HG03066 (cell line): ENCODE results near the gene C4B.
"Not testable (repeated sequence)": the region's sequence is repeated elsewhere in the genome, so short reads cannot be mapped to it uniquely, and the experiment has no call there.

Experiments used
- ATAC-seq: cut with Tn5 transposase; IDR thresholded peaks from one replicate; pipeline ENCODE4 v1.9.1; 2021; ENCODE audit warnings: low read depth; ENCODE audit not compliant: unreplicated experiment

C4B gene

DNA sequence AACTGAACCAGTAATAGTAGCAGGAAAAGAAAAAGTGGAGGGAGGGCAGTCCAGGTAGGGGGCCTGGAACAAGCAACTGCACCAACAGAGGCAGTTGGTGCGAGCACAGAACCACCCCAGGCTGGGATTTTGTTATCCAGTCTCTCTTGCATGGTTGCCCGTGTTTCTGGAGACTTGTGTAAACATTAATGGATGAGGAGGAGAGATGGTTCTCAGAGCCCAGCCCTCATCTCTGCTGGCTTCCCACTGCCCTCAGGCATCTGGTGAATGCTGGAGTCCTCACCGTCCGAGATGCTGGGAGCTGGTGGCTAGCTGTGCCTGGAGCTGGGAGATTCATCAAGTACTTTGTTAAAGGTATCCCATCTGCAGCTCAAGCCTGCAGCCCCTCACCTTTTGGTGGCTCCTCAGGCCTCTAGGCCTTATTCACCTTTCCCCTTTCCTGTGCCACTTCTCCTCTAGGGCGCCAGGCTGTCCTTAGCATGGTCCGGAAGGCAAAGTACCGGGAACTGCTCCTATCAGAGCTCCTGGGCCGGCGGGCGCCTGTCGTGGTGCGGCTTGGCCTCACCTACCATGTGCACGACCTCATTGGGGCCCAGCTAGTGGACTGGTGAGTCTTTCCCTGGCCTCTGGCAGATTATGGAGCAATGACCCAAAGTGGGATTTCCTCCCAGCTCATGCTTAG lies 34.3 kb upstream of the C4B start:
- ATAC-seq, result not testable (repeated sequence)

DNA sequence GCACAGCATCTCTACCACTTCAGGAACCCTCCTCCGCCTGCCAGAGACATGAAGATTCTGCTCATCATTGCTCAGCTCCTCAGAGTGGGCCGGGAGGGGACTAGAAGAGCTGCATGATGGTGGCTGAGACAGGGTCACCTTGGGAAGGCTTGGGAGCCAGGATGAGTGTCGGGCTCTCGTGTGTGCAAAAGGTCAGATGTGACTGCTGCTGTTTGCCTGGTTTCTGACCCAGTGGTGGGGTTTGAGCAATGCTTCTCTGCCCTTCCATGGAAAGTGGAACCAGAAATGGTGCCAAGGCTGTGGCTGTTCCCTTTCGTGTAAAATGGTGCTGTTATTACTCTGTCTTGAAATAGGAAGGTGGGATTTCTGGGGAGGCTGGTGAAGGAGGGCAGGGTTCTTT lies 33.6 kb upstream of the C4B start:
- not testable (repeated sequence) for ATAC-seq

DNA sequence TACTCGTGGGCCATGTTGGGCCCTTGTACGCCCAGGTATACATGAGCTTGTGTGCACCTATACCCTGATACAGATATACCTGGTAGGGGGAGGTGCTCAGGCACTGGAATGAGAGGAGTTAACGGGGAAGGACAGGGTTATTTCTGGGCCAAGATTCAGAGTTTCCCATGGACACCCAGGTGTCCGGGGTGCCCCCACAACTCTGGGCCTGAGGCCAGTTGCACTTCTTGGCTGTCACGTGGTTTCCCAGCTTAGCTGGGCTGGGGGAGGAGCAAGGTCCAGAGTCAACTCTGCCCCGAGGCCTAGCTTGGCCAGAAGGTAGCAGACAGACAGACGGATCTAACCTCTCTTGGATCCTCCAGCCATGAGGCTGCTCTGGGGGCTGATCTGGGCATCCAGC lies 32.9 kb upstream of the C4B start, which contains the start of gene C4A:
Gene C4A (plus strand): TSS at position 314 of the 400 bp plus-strand sequence. CDS start 51 bp downstream, at position 365.
- ATAC-seq, result not testable (repeated sequence)

DNA sequence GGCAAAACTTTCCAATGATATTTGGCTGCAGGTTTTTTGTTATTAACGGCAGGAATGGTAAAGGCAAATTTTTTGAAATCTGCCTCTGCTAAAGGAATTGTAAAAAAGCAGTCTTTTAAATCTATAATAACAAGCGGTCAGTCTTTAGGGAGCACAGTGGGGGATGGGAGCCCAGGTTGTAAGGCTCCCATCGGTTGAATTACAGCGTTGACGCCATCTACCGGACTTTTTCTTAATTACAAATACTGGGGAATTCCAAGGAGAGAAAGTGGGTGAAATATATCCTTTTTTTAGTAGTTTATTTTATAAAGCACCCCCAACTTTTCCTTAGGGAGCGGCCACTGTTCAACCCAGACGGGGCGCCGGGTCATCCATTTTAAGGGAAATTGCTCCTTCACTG lies 25.2 kb upstream of the C4B start:
- ATAC-seq, result not testable (repeated sequence)

DNA sequence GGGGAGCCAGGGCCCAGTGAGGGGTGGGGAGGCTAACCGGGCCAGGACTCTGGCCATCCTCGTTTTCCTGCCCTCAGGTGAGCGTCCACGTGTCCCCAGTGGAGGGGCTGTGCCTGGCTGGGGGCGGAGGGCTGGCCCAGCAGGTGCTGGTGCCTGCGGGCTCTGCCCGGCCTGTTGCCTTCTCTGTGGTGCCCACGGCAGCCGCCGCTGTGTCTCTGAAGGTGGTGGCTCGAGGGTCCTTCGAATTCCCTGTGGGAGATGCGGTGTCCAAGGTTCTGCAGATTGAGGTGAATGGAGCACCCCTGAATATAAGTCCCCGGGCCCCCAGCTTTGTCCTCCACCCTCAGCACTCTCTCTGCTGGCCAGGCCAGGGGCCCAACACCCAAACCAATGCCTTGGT lies 20.2 kb upstream of the C4B start:
- not testable (repeated sequence) for ATAC-seq

DNA sequence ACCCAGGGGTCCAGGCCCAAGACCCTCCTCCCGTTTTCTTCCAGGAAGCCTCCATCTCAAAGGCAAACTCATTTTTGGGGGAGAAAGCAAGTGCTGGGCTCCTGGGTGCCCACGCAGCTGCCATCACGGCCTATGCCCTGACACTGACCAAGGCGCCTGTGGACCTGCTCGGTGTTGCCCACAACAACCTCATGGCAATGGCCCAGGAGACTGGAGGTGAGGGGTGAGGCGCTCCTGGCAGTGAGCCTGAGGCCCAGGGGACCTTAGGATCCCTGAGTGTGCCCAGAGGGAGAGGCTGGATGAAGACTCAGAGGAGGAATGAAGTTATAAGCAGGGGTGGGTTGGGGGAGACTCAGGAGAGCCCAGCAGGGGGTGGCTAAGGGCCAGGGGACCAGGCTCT lies 18.2 kb upstream of the C4B start:
- not testable (repeated sequence) for ATAC-seq

DNA sequence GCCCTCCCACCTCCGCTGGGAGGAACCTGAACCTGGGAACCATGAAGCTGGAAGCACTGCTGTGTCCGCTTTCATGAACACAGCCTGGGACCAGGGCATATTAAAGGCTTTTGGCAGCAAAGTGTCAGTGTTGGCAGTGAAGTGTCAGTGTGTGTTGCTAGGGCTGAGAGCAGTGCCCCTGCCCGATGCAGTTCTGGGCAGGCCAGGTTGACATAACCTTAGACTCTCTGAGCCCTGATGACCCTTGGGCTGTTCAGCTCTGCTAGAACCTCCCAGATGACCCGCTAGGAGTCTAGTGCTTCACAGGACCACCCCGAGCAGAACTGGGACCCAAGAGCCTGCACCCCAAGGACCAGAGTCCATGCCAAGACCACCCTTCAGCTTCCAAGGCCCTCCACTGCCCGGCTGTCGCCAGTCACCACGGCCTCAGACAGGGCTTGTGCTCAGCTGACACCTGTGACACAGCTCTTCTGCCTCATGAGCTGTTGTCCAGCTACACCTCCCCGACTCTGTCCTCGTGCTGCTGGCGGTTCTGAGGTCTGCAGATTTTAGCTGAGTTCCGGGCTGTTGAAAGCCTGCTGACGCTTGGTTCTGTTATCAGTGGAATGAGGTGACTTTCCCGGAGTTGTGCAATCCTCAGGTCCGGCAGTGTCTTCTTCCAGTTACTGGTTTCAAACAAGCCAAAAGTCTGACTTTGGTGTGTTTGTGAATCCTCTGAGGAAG lies 11.9 kb upstream of the C4B start:
- not testable (repeated sequence) for ATAC-seq

DNA sequence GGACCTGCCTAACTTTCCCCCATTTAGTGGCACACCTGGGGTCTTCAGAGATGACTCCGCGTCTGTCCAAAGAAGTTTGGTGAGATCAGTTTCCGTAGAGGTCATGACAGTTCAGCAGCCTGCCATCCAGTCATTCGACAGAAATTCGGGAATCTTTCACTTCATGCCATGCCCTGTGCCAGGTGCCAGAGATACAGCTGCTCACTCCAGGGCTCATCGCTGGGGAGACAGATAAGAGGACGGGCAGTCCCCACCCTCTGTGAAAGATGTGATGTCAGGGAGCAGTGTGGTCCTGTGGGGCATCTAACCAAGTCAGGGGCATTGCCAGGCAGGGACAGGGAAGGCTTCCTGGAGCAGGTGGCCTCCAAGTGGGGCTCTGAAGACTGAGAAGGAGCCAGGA lies 11.3 kb upstream of the C4B start:
- ATAC-seq, result not testable (repeated sequence)

DNA sequence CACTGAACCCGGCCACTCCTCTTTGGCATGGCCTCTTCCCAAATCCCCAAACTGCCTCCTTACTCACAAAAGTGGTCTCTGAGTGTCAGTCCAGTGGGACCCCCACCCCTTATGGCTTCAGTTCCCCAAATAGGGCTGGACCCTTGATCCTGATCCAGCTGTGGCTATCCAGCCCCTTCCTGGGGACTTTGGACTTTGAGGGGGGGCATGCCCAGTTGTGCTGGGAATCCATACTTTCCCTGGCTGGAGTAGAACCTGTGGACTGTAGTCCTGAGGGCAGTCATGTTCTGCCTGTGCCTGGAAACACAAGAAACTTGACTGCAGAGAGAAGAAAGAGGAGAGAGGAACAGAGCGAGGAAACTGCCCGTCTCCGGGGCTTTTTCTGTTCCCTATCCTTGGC lies 10.2 kb upstream of the C4B start:
- not testable (repeated sequence) for ATAC-seq

DNA sequence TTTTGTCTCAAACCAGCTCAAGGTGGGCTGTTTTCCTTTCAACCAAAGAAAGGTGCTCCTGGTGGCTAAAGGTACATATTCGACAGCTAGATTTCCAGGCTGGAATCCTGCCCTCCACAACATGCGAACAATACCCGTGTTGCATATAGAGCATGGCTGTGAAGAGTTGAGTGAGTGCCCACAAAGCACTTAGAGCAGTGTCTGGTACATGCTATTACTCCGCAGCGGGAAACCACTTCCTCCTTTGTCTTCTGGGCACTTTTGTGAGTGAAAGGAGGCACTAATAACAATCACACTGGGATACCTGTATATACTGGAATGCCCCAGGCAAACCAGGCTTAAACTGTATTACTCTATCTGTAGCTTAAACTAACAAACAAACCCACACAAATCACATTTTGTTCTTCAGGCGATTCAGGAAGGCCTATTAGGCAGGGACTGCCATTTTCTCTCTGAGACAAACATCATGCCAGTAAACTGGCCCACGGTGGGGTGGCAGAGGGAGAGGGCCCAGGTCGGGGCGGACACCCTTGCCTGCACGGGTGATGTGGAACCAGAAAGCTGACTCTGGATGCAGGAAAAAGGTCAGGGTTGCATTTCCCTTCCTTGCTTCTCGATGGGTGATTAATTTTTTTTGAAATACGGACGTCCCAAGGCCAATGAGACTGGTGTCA lies 9.6 kb upstream of the C4B start:
- ATAC-seq, result not testable (repeated sequence)

DNA sequence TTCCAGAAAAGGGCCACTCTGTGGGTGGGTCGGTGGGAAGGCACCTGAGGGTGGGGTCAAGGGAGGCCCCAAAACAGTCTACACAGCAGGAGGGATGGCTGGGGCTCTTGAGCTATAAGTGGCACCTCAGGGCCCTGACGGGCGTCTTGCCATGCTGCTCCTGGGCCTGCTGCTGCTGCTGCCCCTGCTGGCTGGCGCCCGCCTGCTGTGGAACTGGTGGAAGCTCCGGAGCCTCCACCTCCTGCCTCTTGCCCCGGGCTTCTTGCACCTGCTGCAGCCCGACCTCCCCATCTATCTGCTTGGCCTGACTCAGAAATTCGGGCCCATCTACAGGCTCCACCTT lies 9.1 kb upstream of the C4B start:
- not testable (repeated sequence) for ATAC-seq

DNA sequence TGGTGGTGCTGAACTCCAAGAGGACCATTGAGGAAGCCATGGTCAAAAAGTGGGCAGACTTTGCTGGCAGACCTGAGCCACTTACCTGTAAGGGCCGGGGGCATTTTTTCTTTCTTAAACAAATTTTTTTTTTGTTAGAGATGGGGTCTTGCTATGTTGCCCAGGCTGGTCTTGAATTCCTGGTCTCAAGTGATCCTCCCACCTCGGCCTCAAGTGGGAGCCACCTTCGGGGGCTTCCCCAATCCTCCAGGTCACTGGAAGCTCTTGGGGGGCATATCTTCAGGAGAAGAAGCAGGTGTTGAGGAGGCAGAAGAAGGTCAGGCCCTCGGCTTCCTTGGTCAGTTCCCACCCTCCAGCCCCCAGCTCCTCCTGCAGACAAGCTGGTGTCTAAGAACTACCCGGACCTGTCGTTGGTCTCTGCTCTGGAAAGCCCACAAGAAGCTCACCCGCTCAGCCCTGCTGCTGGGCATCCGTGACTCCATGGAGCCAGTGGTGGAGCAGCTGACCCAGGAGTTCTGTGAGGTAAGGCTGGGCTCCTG lies 8.5 kb upstream of the C4B start:
- not testable (repeated sequence) for ATAC-seq

DNA sequence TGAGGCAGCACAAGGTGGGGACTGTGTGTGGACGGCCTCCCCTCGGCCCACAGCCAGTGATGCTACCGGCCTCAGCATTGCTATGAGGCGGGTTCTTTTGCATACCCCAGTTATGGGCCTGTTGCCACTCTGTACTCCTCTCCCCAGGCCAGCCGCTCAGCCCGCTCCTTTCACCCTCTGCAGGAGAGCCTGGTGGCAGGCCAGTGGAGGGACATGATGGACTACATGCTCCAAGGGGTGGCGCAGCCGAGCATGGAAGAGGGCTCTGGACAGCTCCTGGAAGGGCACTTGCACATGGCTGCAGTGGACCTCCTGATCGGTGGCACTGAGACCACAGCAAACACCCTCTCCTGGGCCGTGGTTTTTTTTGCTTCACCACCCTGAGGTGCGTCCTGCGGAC lies 7.5 kb upstream of the C4B start:
- ATAC-seq, result not testable (repeated sequence)

DNA sequence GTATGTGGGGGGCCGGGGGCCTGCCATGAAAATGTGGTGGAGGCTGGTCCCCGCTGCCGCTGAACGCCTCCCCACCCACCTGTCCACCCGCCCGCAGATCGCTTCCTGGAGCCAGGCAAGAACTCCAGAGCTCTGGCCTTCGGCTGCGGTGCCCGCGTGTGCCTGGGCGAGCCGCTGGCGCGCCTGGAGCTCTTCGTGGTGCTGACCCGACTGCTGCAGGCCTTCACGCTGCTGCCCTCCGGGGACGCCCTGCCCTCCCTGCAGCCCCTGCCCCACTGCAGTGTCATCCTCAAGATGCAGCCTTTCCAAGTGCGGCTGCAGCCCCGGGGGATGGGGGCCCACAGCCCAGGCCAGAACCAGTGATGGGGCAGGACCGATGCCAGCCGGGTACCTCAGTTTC lies 6.6 kb upstream of the C4B start:
- not testable (repeated sequence) for ATAC-seq

DNA sequence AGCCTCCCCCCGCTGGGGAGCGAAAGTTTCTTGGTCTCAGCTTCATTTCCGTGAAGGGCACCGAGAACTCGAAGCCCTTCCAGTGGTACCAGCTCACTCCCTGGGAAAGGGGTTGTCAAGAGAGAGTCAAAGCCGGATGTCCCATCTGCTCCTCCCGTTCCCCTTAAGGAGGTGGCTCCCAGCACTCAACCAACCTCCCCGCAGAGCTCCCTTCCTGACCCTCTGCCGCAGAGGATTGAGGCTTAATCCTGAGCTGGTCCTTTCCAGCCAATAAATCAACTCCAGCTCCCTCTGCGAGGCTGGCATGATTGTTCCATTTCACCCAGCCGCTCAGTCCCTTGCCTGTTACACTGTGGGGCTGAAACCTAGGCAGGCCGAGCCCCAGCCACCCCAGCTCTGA lies 6.0 kb upstream of the C4B start:
- ATAC-seq, result not testable (repeated sequence)

DNA sequence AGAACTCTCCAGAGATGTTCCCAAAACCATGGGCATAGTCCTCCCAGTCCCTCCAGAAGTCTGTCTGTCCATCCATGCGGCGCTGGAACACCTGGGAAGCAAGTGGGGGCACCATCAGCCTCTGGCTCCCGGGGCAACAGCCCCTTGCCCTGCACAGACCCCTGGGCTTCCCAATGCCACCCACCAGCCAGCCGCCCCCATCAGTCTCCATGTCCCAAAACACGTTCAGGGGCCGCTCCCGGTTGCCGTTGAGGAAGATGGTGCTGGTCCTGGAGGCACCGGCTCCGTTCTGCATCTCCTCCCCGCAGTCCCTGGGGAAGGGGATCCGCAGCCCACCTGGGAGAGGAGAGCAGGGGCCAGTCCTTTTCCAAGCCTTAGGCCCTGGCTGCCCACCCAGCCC lies 5.1 kb upstream of the C4B start:
- not testable (repeated sequence) for ATAC-seq

DNA sequence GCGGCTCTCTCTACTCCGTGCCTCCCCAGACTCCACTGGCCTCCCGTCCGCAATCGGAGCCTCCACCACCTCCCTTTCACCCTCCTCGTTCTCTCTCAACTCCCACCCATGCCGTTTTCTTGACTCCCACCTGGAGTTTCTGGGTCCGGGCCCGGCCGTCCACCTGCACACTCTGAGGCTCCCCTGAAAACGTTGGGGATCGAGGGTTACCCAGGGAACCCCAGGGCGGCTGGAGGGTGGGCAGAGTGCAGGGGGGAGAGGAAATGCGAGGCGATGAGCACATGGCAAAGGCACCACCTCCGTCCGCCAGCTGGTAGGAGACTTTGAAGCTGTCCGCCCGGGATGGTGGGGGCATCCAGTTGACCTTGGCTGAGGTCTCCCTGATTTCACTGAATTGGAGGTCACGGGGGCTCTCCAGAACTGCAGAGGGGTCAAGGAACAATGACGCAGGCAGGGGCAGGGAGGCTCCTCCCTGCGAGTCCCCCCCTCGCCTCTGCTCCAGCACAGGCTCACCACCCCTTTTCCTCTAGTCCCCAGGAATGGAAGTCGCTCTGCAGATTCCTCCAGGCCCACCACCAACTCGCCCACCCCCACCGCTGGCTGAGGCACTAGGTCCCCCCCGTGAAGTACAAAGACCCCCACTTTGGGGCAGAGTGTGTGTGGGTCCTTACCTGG lies 3.6 kb upstream of the C4B start:
- not testable (repeated sequence) for ATAC-seq

DNA sequence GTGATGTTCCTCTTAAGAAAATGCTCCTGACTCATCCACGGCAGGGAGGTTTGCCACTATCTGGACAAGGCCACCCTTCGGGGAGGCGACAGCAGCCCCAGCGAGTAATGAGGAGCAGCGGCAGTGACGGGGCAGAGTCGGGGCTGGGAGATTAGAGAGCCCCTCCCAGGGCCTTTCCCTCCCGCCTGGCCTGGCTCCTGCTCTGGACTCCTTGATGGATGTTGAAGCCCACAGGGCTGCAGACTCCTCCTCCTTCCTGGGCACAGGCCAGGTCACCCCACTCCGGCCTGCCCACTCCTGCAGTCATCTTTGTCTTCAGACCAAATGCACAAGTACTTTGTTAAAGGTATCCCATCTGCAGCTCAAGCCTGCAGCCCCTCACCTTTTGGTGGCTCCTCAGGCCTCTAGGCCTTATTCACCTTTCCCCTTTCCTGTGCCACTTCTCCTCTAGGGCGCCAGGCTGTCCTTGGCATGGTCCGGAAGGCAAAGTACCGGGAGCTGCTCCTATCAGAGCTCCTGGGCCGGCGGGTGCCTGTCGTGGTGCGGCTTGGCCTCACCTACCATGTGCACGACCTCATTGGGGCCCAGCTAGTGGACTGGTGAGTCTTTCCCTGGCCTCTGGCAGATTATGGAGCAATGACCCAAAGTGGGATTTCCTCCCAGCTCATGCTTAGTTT lies 1.5 kb upstream of the C4B start:
- ATAC-seq, result not testable (repeated sequence)

DNA sequence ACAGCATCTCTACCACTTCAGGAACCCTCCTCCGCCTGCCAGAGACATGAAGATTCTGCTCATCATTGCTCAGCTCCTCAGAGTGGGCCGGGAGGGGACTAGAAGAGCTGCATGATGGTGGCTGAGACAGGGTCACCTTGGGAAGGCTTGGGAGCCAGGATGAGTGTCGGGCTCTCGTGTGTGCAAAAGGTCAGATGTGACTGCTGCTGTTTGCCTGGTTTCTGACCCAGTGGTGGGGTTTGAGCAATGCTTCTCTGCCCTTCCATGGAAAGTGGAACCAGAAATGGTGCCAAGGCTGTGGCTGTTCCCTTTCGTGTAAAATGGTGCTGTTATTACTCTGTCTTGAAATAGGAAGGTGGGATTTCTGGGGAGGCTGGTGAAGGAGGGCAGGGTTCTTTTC lies 857 bp upstream of the C4B start:
- not testable (repeated sequence) for ATAC-seq

DNA sequence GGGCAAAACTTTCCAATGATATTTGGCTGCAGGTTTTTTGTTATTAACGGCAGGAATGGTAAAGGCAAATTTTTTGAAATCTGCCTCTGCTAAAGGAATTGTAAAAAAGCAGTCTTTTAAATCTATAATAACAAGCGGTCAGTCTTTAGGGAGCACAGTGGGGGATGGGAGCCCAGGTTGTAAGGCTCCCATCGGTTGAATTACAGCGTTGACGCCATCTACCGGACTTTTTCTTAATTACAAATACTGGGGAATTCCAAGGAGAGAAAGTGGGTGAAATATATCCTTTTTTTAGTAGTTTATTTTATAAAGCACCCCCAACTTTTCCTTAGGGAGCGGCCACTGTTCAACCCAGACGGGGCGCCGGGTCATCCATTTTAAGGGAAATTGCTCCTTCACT lies 7.5 kb downstream of the C4B start:
- ATAC-seq, result not testable (repeated sequence)
